ENCODE results near the gene AP3S1. TPM values are rescaled to one million over a fixed set of nuclear protein-coding genes. Genes with fewer than 3 reads are reported as not detected.

Gene AP3S1
- total RNA-seq, 6 experiments from 2014 or later = 27.8 to 51.0 (median 40.4) TPM

DNA sequence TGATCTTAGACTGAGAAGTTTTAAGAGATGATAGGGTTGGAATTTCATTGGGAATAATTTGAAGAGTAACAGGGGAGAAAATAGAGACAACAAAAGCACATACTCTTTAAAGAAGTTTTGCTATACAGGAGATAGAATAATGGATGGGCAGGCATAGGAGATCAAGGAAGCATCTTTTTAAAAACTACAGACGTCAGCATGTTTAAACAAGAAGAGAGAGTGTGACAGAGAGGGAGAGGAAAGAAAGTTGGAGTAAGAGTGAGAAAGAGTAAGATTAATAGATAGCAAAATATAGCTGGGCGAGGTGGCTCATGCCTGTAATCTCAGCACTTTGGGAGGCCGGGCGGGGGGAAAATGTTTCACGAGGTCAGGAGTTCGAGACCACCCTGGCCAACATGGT is 115.2 kb downstream of the AP3S1 start:
- Histone ChIP-seq H3K27me3 (peaks cover 5 to 12% of the 10 kb centered on the region in 2 donors), H3K9me3 (no peaks in the 10 kb centered on the region), H3K4me3 (no peak overlapping the region), H3K27ac (no peak overlapping the region), H3K4me1 (peaks cover 0 to 4% (median 0%) of the 10 kb centered on the region in 4 donors), H3K36me3 (no peaks in the 10 kb centered on the region)
- intact Hi-C loops (cut with DNase I) = no loop called here
- DNase-seq (no peak), ATAC-seq (no peak)
- no peak for TF ChIP-seq POLR2A (IDR thresholded peaks at IDR 0.05)
- TF ChIP-seq, protein P1, sequence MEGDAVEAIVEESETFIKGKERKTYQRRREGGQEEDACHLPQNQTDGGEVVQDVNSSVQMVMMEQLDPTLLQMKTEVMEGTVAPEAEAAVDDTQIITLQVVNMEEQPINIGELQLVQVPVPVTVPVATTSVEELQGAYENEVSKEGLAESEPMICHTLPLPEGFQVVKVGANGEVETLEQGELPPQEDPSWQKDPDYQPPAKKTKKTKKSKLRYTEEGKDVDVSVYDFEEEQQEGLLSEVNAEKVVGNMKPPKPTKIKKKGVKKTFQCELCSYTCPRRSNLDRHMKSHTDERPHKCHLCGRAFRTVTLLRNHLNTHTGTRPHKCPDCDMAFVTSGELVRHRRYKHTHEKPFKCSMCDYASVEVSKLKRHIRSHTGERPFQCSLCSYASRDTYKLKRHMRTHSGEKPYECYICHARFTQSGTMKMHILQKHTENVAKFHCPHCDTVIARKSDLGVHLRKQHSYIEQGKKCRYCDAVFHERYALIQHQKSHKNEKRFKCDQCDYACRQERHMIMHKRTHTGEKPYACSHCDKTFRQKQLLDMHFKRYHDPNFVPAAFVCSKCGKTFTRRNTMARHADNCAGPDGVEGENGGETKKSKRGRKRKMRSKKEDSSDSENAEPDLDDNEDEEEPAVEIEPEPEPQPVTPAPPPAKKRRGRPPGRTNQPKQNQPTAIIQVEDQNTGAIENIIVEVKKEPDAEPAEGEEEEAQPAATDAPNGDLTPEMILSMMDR (IDR thresholded peaks at IDR 0.05) = no peak
- WGBS (ENCODE audit: insufficient coverage, low coverage, low lambda C conversion rate, missing lambda C conversion rate) = 38% methylated on average over 5 of the region's 6 CpGs

DNA sequence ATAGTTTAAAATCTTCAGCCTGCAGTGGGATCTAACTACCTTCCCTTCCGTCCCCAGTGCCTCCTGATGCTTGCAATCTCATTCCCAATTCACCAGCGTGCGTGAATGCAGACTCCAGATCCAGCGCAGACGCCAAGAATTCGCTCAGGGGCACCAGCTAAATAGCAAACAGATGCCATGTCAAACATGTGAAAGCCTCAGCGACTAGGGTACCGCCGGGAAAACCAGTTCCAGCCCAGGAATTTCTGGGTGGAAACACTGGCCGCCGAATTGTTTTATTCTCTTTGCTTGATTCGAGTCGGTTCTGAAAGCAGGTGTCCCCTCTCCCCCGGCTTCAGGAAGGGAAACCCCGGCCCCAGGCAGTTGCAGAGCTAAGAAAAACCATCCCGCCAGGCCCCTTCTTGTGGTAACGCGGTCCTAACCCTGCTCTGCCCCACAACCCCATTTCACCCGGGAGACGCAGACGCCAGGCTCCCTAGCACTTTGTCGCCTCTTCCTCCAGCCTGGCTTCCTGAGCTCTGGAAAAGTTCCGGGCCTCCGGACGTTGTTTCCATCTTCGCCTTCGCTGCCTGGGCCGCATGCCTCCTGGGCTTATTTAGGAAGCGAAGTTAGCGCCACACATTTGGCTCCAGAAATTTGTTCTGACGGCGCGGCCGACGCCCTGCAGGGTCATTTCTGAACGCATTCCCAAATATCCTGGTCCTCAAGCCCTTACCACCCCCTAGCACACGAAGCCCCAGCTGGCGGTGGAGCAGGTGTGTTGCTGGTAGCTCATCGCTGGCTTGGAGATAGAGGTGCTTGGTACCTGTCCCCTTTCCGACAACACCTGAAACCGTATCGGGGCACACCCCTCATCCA is 119.9 kb downstream of the AP3S1 start:
- Histone ChIP-seq H3K9me3 (no peaks in the 10 kb centered on the region), H3K36me3 (no peaks in the 10 kb centered on the region), H3K27ac (no peak overlapping the region), H3K27me3 (peaks cover 5 to 25% of the 10 kb centered on the region in 2 donors), H3K4me3 (no peak overlapping the region), H3K4me1 (peaks cover 0 to 17% (median 0%) of the 10 kb centered on the region in 4 donors)
- no peak for DNase-seq
- WGBS (ENCODE audit: insufficient coverage, low coverage, low lambda C conversion rate, missing lambda C conversion rate) = 9% methylated on average over 26 of the region's 42 CpGs
- intact Hi-C loops (cut with DNase I) = no loop called here
- TF ChIP-seq, protein P1 (IDR thresholded peaks at IDR 0.05) = no peak
- TF ChIP-seq POLR2A (IDR thresholded peaks at IDR 0.05) = no peak
- ATAC-seq = peak in 1 of 4 donors; percentile 24

DNA sequence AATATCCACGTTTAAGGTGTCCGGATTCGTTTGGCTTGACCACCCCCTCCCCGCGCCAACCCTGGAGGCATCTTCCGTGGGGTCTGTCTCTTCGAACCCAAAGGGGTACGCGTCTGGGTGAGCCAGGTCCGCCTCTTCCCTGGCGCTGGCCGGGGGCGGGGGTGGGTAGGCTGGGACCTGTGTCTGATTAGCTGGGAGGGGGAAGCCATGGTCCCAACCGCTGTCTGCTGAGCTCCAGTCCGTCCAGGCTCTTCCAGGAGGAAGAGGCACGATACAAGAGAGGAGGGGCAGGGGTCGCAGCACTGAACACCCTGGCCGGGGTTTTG is 120.5 kb downstream of the AP3S1 start, which contains the start of gene LVRN:
TSS of gene LVRN (plus strand) at position 237 of the 326 bp plus-strand sequence. CDS start 143 bp downstream, outside the sequence.
- Histone ChIP-seq H3K27me3 (peaks cover 5 to 25% of the 10 kb centered on the region in 2 donors), H3K9me3 (no peaks in the 10 kb centered on the region), H3K27ac (no peak within 1 kb of the TSS), H3K4me3 (peak within 1 kb of the TSS; percentile 8 to 44 (median 32)), H3K36me3 (no peaks in the 10 kb centered on the region), H3K4me1 (peaks cover 0 to 17% (median 0%) of the 10 kb centered on the region in 4 donors)
- 6% methylated on average over 6 of the region's 18 CpGs for WGBS (ENCODE audit: insufficient coverage, low coverage, low lambda C conversion rate, missing lambda C conversion rate)
- peak in 1 of 4 donors; percentile 8 for ATAC-seq
- TF ChIP-seq, protein P1 (IDR thresholded peaks at IDR 0.05) = no peak
- no peak for TF ChIP-seq POLR2A (IDR thresholded peaks at IDR 0.05)
- DNase-seq = no peak
- intact Hi-C loops (cut with DNase I) = no loop called here

DNA sequence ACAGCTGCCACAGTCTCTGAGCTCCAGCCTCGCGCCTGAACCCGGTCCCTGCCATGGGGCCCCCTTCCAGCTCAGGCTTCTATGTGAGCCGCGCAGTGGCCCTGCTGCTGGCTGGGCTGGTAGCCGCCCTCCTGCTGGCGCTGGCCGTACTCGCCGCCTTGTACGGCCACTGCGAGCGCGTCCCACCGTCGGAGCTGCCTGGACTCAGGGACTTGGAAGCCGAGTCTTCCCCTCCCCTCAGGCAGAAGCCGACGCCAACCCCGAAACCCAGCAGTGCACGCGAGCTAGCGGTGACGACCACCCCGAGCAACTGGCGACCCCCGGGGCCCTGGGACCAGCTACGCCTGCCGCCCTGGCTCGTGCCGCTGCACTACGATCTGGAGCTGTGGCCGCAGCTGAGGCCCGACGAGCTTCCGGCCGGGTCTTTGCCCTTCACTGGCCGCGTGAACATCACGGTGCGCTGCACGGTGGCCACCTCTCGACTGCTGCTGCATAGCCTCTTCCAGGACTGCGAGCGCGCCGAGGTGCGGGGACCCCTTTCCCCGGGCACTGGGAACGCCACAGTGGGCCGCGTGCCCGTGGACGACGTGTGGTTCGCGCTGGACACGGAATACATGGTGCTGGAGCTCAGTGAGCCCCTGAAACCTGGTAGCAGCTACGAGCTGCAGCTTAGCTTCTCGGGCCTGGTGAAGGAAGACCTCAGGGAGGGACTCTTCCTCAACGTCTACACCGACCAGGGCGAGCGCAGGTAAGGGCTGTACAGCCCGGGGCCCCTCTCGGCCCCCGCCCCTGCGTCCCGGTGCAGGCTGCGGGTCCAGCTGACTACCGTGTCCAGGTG is 121.0 kb downstream of the AP3S1 start:
- DNase-seq (peak; percentile 46 to 66 (median 48)), ATAC-seq (peak; percentile 86 to 90 (median 88))
- Histone ChIP-seq H3K27me3 (peaks cover 5 to 25% of the 10 kb centered on the region in 2 donors), H3K36me3 (no peaks in the 10 kb centered on the region), H3K9me3 (no peaks in the 10 kb centered on the region), H3K27ac (no peak overlapping the region), H3K4me1 (peaks cover 0 to 17% (median 0%) of the 10 kb centered on the region in 4 donors), H3K4me3 (peak overlapping the region; percentile 8 to 44 (median 32))
- TF ChIP-seq, protein P1 (IDR thresholded peaks at IDR 0.05) = no peak
- TF ChIP-seq POLR2A (IDR thresholded peaks at IDR 0.05) = no peak
- 19% methylated on average over 7 of the region's 71 CpGs for WGBS (ENCODE audit: insufficient coverage, low coverage, low lambda C conversion rate, missing lambda C conversion rate)
- intact Hi-C loops (cut with DNase I) = no loop called here

Measured in right lobe of liver (tissue), 6 donors.